Lower leg skin (tissue), 4 donors: ENCODE data around the gene FGF12. TPM values are rescaled to one million over a fixed set of nuclear protein-coding genes. Genes with fewer than 3 reads are reported as not detected.

Experiments used
- DNase-seq, 2 donors: peaks; one replicate each; pipeline ENCODE4 v3.0.0-alpha.2; 2019; ENCODE audit warnings: low spot score in 2 of 2
- H3K4me3 ChIP-seq: fragments of 200-600 bp; sonication (generic); 2 replicates; pipeline ENCODE4 v1.5.1; 2017; ENCODE audit warnings: mild to moderate bottlenecking, low read depth; ENCODE audit not compliant: poor library complexity, severe bottlenecking
- POLR2A ChIP-seq, 2 donors: fragments of 450-650 bp; IDR thresholded peaks; one replicate each; pipeline ENCODE4 v1.6.1; 2016 to 2017; ENCODE audit warnings: antibody characterized with exemption in 2 of 2, mild to moderate bottlenecking in 1 of 2, moderate library complexity in 1 of 2
- WGBS, 2 donors: methylation state at CpG; one replicate each; pipeline ENCODE4 v1.1.5; 2018; 5-methylcytosine and 5-hydroxymethylcytosine counted together
- intact Hi-C: fragments of 100-400 bp; cut with DNase I; formaldehyde crosslinking; loops from one replicate; pipeline ENCODE4 v1.15.0; 2023; ENCODE audit warnings: low total_unique reads
- total RNA-seq, 4 donors: library from RNA; depleted of rRNA; stranded (reverse); fragments of >200 nt; gene quantifications; one replicate each; pipeline ENCODE4 v1.1.0, GENCODE V29; 2016
- TF ChIP-seq, protein P1 (sequence below), 3 donors: fragments of 450-650 bp; IDR thresholded peaks; one replicate each; pipeline ENCODE4 v1.5.1; 2016; ENCODE audit warnings: antibody characterized with exemption in 3 of 3, mild to moderate bottlenecking in 3 of 3, moderate library complexity in 2 of 3

The FGF12 gene
- total RNA-seq, 4 donors from 2014 or later: 0.05 to 0.45 (median 0.19) TPM; not detected in 1

DNA sequence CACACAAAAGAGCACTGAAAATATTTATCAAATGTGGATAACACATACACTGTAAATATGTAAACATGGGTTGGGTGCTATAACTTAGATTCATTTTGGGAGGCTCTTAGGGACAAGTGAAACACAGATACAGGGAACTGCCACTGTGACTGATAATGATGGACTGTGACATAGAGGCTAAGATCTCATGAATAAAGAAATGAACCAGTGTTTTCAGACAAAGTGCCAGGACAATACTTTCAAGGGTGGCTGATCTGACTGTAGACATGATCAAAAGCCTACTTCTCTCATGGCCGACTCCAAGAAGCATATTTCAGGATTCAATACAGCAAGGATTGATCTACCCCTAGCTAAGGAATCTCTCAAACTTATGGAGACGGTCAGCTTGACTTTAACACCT is 353.8 kb downstream of the FGF12 start:
- no peak for DNase-seq
- WGBS, 2 donors: 82 to 89% methylated on average over 2 of the region's 2 CpGs
- intact Hi-C loops: no loop called here
- no peak overlapping the region for H3K4me3 ChIP-seq
- TF ChIP-seq POLR2A (IDR thresholded peaks at IDR 0.05): no peak
- TF ChIP-seq, protein P1, sequence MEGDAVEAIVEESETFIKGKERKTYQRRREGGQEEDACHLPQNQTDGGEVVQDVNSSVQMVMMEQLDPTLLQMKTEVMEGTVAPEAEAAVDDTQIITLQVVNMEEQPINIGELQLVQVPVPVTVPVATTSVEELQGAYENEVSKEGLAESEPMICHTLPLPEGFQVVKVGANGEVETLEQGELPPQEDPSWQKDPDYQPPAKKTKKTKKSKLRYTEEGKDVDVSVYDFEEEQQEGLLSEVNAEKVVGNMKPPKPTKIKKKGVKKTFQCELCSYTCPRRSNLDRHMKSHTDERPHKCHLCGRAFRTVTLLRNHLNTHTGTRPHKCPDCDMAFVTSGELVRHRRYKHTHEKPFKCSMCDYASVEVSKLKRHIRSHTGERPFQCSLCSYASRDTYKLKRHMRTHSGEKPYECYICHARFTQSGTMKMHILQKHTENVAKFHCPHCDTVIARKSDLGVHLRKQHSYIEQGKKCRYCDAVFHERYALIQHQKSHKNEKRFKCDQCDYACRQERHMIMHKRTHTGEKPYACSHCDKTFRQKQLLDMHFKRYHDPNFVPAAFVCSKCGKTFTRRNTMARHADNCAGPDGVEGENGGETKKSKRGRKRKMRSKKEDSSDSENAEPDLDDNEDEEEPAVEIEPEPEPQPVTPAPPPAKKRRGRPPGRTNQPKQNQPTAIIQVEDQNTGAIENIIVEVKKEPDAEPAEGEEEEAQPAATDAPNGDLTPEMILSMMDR (IDR thresholded peaks at IDR 0.05): no peak

DNA sequence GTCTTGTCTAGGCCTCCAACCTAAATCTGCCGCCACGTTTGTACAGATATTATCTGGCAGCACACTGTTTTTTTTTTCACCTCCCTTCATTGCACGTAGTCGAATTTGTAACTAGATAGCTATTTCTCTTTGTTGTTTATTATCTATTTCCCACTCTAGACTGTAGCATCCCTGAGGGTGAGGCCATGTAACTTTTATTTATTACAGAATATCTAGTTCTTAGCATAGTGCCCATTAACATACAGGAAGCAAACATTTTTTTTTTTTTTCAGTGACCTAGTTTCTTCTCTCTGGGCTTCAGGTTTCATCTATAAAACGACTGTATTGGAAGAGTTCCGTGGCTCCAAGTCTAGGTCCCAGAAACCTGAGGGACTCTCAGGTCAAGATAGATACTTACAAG is 354.3 kb downstream of the FGF12 start:
- H3K4me3 ChIP-seq: no peak overlapping the region
- intact Hi-C loops: no loop called here
- no peak for DNase-seq
- 40 to 41% methylated on average over 6 of the region's 6 CpGs for WGBS, 2 donors
- TF ChIP-seq POLR2A (IDR thresholded peaks at IDR 0.05): no peak

DNA sequence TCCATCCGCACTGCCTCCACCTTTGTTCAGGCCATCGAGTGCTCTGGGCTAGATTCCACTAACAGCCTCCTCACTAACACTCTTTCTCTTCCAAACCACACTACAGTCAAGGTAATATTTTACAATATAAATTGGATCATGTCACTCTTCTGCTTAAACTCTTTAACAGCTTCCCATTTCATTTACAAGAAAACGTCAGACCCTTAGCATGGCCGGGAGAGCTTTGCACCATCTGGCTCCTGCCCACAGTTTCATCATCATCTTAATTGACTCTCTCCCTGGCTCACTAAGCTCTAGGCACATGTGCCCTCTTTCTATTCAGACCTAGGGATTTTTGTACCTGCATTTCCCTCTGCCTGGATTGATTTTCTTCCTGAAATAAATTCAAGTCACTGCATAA is 354.7 kb downstream of the FGF12 start:
- no peak overlapping the region for H3K4me3 ChIP-seq
- 34 to 44% methylated on average over 4 of the region's 4 CpGs for WGBS, 2 donors
- DNase-seq: no peak
- no peak for TF ChIP-seq POLR2A (IDR thresholded peaks at IDR 0.05)
- TF ChIP-seq, protein P1 (IDR thresholded peaks at IDR 0.05): no peak
- intact Hi-C loops: no loop called here

DNA sequence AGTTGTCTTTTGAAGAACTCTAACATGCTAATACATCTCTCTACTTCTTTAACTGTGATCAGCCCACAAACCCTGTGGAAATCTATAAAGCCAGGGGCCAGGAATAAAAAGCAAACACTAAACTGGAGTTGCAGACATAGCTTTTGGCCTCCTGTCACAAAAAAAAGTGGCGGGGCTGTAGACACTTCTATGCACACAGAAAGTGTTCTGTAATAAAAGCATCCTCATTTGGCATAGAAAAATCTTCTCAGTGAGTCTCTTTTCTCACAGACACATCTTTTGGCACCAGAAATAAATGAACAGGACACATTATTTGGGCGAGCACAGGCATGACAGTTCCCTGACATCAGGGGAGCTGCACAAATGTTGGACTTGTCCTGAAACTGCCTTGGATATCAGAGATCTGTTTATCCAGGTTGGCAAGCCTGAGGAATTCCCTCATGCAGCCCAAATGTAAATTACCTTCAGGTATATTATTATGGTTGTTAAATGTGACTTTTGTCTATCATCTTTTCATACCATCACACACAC is 355.4 kb downstream of the FGF12 start:
- no peak overlapping the region for H3K4me3 ChIP-seq
- DNase-seq: no peak
- TF ChIP-seq, protein P1 (IDR thresholded peaks at IDR 0.05): no peak
- TF ChIP-seq POLR2A (IDR thresholded peaks at IDR 0.05): no peak
- WGBS, 2 donors: 22 to 23% methylated on average over 2 of the region's 2 CpGs
- intact Hi-C loops: no loop called here

DNA sequence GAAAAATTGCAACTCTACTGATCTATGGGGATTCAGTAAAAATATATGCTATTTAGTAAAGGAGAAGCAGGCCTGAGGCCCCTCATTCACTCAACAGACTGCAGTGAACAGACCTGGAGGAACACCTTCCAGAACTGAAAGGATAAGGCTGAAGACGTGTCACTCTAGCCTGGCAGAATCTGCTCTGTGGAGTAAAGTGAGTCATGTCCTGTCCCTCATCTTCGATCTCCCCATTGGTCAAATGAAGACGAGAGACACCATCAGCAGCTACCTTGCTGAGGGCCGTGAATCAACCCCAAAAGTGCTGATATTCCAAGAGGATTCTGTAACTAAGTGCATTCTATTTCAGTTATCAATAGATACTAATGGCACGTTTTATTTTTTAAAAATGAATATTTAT is 359.7 kb downstream of the FGF12 start:
- H3K4me3 ChIP-seq: no peak overlapping the region
- no peak for DNase-seq
- TF ChIP-seq POLR2A (IDR thresholded peaks at IDR 0.05): no peak
- TF ChIP-seq, protein P1 (IDR thresholded peaks at IDR 0.05): no peak
- WGBS, 2 donors: 66 to 82% methylated on average over 5 of the region's 5 CpGs
- intact Hi-C loops: no loop called here

DNA sequence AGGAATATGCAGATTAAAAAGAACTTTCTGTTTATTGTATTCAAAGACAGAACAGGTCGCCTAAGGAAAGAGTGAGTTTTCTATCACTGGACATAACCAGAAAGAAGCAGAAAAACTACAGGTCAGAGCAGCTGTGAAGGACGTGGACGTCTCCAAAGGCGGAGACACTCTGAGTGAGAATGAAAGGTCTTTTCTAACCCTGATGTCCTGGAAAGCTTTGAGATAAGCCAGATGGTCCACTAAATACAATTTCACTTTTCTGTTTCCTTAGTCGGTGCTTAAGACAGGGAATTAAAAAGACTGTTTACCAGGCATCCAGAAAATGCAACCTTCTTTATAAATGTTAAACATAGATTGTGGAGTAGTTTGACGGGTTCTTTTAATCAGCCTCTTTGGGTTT is 360.4 kb downstream of the FGF12 start:
- no peak for TF ChIP-seq POLR2A (IDR thresholded peaks at IDR 0.05)
- TF ChIP-seq, protein P1 (IDR thresholded peaks at IDR 0.05): no peak
- intact Hi-C loops: no loop called here
- no peak for DNase-seq
- H3K4me3 ChIP-seq: no peak overlapping the region
- WGBS, 2 donors: 74 to 79% methylated on average over 6 of the region's 6 CpGs
